NCI-H1105 (cell line): ENCODE results near the gene SETD1A.

Experiments used
- DNase-seq: peaks from one replicate; lab custom pipeline; 2025; lab: John Stamatoyannopoulos, UW

SETD1A gene

GRCh38 chr16:31020536-31020935, 63.0 kb downstream of the SETD1A start:
- no peak for DNase-seq

- DNase-seq = no peak
Measured at GRCh38 chr16:31022544-31023251, 65.1 kb downstream of the SETD1A start.

GRCh38 chr16:31023252-31023602, 65.7 kb downstream of the SETD1A start:
- DNase-seq = no peak

- DNase-seq = no peak
Measured at GRCh38 chr16:31023627-31024226, 66.2 kb downstream of the SETD1A start.

GRCh38 chr16:31025339-31025738, 67.8 kb downstream of the SETD1A start:
- no peak for DNase-seq

- DNase-seq = no peak
Measured at GRCh38 chr16:31029272-31029671, 71.7 kb downstream of the SETD1A start.

- no peak for DNase-seq
Measured at GRCh38 chr16:31031276-31031675, 73.7 kb downstream of the SETD1A start.

GRCh38 chr16:31032736-31033708, 75.5 kb downstream of the SETD1A start, which contains the start of gene STX4:
Gene STX4 (plus strand): TSS chr16:31033558. CDS start chr16:31033806, 248 bp downstream.
- peak; percentile 90 for DNase-seq

GRCh38 chr16:31033709-31034492, 76.3 kb downstream of the SETD1A start:
- peak; percentile 51 for DNase-seq
